GM19193 (cell line): ENCODE measurements around the gene TPP1.

Experiments
- POLR2A ChIP-seq: IDR thresholded peaks from 4 replicates; pipeline ENCODE4 v1.6.1; 2011; ENCODE audit not compliant: insufficient read depth, insufficient read length; ENCODE audit errors: extremely low read depth

The TPP1 gene

DNA sequence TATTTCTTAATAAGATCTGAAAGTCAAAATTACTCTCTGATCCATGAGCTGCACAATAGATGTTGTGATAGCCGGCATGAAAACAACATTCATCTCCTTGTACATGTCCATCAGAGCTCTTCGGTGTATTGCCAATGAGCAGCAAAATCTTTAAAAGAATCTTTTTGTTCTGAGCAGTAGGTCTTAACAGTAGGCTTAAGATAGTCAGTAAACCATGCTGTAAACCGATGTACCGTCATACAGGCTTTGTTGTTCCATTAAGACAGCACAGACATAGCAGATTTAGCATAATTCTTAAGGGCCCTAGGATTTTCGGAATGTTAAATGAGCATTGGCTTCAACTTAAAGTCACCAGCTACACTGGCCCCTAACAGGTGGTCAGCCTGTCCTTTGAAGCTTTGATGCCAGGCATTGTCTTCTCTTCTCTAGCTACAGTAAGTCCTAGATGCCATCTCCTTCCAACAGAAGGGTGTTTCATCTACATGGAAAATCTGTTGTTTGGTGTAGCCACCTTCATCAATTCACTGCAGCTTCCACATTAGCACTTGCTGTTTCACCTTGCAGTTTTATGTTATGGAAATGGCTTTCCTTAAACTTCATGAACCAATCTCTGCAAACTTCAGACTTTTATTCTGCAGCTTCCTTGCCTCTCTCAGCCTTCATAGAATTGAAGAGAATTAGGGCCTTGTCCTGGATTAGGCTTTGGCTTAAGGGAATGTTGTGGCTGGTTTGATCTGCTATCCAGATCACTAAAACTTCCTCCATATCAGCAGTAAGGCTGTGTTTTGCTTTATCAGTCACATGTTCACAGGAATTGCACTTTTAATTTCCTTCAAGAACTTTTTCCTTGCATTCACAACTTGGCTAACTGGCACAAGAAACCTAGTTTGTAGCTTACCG lies 44.2 kb downstream of the TPP1 start:
- TF ChIP-seq POLR2A = no peak

DNA sequence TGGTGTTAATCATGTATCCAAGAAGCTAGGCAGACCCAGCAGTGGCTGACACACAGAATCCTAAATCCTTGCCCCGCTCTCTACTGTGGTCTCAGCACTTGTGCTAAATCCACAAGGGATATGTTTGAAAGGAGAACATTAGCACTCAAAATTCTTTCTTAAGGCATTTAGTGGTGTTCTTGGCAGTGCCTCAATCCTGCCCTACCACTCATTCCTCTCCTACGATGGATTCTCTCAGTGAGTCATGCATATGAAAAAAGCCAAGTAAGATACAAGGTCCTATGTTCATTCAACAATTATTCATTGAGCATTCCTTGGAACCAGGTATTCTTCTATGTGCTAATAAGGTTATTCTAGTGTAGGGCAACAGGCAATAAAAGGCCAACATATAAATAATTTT lies 47.0 kb downstream of the TPP1 start:
- TF ChIP-seq POLR2A = no peak

DNA sequence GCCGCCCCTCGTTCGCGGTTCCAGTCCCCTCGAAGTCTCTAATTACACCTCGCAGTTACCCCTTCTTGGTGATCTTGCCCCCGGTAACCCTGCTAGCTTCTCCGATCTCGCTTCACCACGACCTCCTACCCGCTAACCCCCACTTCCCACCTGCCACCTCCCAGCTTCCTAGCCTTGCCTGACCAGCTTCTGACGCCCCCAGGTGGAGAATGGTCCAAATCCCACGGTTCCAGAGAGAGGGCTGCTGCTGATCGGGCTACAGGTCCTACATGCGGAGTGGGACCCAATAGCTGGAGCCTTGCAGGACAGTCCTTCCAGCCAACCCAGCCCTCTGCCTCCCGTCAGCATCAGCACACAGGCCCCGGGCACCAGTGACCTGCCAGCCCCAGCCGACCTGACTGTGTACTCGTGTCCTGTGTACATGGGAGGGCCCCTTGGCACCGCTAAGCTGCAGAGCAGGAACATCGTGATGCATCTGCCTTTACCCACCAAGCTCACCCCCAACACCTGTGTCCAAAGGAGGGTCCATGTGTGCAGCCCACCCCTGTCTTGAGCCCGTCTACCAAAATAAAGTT lies 47.7 kb downstream of the TPP1 start:
- no peak for TF ChIP-seq POLR2A

DNA sequence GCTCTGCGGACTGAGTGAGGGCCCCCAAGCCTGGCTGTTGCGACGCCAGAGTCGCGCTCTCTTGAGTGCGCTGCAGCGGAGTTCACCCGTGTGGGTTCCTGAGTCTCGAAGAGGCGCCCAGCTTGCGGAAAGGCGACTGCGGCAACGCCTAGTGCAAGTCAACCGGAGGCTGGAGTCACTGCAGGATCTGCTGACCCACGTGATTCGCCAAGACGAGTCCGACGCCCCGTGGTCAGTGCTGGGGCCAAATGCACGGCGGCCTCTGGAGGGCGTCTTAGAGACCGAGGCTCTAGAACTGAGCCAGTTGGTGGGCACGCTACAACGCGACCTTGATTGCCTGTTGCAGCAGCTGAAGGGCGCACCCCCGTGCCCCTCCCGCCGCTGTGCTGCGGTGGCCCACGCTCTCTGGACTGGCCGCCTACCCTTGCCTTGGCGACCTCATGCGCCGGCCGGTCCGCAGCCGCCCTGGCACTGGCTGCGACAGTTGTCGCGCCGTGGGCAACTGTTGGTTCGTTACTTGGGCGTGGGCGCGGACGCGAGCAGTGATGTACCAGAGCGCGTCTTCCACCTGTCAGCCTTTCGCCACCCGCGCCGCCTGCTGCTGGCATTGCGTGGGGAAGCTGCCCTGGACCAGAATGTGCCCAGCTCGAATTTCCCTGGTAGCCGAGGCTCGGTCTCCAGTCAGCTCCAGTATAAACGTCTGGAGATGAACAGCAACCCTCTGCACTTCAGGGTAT lies 48.4 kb downstream of the TPP1 start:
- TF ChIP-seq POLR2A = no peak

DNA sequence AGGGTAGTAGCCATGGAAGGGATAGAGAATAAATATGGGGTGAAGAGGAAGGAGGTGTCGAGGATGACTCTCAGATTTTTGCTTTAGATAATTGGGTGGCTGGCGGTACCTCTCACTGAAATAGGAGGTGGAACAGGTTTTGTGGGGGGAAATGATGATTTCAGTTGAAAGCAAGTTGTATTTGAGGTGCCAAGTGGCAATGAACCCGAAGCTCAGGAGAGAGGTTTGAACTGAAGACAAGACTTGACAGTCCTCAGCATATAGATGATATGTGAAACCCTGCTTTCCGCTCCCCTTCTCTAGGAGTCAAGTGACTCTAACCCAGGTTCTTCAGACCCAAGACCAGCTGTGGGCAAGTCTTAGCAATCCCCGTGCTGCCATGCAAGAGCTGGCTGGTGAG lies 49.5 kb downstream of the TPP1 start:
- no peak for TF ChIP-seq POLR2A

DNA sequence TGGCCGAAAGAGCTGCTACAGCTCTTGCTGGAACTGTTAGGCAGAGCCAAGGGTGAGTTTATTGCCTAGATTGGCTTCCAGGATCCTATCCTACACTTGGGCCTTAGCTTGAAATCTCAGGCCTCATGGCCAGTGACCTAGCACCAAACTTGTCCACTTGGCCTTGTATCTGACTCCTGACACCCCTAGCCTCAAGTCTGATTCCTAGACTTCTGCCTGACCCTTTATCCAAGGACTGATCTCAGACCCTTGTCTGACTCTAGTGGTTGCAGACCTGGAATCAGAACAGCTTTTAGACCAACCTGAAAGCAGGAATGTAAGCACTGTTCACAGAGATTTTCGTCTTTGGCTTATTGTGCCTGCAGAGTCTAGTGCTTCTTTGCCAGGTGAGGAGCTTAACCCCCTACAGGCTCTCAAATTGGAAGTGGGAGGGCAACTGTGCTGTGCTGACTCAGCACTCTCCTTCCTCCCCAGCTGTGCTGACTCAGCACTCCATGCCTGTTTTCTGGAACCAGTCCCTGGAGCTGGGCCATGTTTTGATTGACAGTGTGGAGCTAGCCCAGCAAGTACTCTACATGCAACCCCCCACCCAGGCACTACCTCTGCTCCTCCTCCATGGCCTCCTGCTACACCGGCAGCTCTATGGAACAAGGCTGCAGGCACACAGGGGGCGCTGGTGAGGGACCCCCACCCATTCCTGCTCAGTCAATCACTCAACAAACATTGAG lies 50.9 kb downstream of the TPP1 start:
- no peak for TF ChIP-seq POLR2A

DNA sequence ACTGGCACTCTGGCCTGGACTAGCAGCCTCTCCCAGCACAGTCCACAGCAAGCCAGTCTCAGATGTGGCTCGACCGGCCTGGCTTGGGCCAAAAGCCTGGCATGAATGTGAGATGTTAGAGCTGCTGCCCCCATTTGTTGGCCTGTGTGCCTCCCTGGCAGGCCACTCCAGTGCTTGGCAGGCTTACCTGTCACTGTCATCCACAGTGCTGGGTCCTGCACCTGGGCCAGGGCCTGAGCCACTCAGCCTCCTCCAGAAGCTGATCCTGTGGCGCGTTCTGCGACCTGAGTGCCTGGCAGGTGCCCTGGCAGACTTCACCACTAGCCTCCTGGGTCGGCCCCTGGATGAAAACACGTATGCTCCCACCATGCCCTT lies 51.9 kb downstream of the TPP1 start:
- no peak for TF ChIP-seq POLR2A

DNA sequence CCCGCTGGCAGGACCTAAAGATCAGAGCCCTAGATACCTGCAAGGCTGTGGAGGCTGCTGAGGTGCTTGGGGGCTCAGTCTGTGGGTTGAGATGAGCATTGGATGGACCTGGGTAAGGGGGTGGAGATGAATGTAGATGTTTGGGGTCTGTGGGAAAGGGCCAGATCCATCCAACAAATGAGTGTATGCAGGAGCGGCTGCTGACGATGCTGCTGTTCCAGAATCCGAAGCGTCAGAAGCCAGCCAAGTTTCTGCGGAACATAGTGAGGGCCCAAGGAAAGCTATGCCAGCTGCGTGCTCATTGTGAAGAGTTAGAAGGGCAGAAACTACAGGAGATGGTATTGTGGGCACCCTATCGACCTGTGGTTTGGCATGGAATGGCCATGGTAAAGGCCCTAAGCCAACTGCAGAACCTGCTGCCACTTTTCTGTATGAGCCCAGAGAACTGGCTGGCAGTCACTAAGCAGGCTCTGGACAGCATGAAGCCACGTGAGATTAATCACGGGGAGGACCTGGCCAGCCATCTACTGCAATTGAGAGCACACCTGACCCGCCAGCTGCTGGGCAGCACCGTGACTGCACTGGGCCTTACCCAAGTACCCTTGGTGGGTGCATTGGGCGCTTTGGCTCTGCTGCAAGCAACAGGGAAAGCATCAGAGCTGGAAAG lies 52.4 kb downstream of the TPP1 start:
- TF ChIP-seq POLR2A = no peak

DNA sequence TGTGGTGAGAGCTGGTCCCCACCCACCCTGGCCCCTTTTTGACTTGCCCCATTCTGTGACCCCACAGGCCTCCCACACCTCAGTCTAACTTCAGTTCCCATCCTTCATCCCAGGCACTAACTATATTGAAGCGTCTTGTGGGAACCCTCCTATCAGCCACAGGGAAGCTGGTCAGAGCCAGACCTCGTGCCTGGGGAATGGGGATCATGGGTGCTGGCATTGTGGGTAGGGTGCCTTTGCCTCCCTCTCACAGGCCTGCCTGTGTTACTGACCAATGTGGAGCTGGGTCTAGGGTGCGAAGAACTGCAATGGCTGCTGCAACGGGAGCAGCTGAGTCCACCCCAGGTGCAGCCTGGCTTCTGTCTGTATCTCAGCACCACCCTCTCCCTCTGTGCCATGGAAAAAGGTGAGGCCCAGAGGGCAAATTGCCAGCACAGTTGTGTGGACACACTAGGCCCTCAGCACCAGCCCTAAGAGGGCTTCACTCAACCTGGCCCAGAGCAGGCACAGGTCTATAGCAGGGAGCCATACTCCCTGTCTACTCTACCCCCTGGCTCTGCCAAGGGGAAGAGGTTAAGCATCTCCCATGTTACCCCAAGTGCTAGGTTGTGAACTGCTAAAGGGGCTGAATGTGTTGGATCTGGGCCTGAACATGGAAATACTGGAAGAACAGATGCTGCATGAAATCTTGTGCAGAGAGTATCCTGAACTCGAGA lies 53.1 kb downstream of the TPP1 start:
- TF ChIP-seq POLR2A = no peak

DNA sequence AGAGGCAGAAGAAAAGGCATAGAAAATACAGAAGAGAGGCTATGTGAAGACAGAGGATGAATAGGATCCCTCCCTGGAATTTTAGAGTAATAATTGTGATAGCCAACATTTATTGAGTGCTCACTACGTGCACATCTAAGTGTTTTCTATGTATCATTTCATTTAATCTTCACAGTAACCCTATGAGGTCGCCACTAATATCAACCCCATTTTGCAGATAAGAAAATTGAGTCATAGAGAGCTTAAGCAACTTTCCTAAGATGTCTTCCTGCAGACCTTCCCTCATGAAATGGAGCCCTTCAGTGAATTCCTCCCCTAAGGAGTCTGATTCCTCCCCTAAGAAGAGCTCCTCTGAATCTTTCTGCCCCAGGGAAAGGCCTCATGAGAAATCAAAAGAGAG lies 53.9 kb downstream of the TPP1 start:
- no peak for TF ChIP-seq POLR2A

DNA sequence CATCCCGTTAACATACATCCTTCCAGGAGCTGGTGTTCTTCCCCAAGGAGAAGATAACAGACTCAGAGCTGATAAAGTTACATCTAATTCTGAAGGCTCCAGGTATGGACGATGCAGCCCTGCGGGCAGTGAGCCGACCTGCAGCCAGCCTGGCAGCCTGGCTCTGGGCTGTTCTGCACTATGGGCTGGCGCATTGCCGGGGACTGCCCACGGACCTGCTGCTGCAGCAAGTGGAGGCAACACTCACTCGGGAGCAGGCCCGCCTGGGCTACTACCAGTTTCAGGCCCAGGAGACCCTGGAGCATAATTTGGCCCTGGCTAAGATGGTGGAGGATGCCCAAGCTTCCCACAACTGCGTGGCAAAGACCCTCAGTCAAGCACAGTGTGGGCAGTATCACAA lies 55.6 kb downstream of the TPP1 start:
- no peak for TF ChIP-seq POLR2A

DNA sequence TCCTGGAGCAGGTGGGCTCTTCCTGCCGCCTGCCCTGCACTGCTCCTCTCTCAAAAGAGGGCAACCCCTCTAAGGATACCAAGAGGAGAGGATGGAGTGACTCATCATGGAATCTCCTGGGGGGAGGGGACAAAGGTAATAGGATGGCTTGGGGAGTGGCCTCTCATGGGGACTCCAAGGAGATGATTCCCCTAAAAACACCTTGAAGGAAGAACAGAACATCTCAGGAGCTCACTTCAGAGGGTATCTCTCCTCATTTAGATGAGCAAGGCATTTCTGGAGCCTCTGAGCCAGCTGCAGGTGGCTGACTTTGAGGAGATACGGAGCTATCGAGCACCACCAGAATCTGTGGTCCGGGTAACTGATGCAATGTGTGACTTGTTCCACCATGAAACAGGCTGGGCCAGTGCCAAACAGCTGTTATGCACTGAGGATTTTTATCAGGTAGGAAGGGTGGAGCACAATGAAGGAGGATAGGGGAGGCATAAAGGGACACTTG lies 56.1 kb downstream of the TPP1 start:
- TF ChIP-seq POLR2A = no peak
